Spleen (tissue), 7 donors: ENCODE measurements around the gene HOXD11.
A peak's percentile ranks its signal among the peaks of the same experiment; 100 is the strongest.

Experiments
- CTCF ChIP-seq, 11 experiments: fragments of 200-600 bp in 7 of 11; fragments of 450-650 bp in 4 of 11; sonication (generic) in 4 of 11; IDR thresholded peaks in 8 of 11; conservative IDR thresholded peaks in 3 of 11; 1 replicate in 7 of 11; 2 replicates in 4 of 11; pipeline versions ENCODE4 v1.4.0 to v1.8.0; 2016 to 2021; ENCODE audit warnings: antibody characterized with exemption in 11 of 11, inconsistent platforms in 4 of 11, mild to moderate bottlenecking in 1 of 11
- POLR2AphosphoS5 ChIP-seq, 3 donors: sonication (generic); formaldehyde crosslinking; IDR thresholded peaks; one replicate each; pipeline ENCODE4 v1.5.1; 2017; ENCODE audit warnings: antibody characterized with exemption in 3 of 3
- donor health status: DM: no; HTN: no; CAD: no; lungs with moderate emphysema.
- donor health status: DM: no; HTN: no; CAD: no.
- donor health status: DM: no; HTN: no; CAD: no.

- peak in 1 of 3 donors; percentile 5 for TF ChIP-seq POLR2AphosphoS5 (IDR thresholded peaks at IDR 0.05)
- TF ChIP-seq CTCF (IDR thresholded peaks at IDR 0.05 in 8 of 11, conservative IDR thresholded peaks at IDR 0.05 in 3 of 11), result no peak
Measured at GRCh38 chr2:176099728-176100546, 7.1 kb upstream of the HOXD11 start, which contains the start of gene HOXD12.
